Activated T-cell treated with anti-CD3 and anti-CD28 coated beads, Interleukin-2, amount 50 U/mL, for 72 hours (primary cell): Measurements from ENCODE around the gene TPSD1. TPM values are rescaled to one million over a fixed set of nuclear protein-coding genes. Genes with fewer than 3 reads are reported as not detected.
A peak's percentile ranks its signal among the peaks of the same experiment; 100 is the strongest.
"Not testable (repeated sequence)": the region's sequence is repeated elsewhere in the genome, so short reads cannot be mapped to it uniquely, and the experiment has no call there.

ENCODE experiments used
- ATAC-seq, 2 donors: fragments of 150-1000 bp; cut with Tn5 transposase; replicated peaks in 1 of 2; 2 replicates each; pipeline ENCODE4 v1.10.0; 2021; ENCODE audit warnings: moderate library complexity in 2 of 2, mild to moderate bottlenecking in 1 of 2
- DNase-seq, 2 donors: peaks; one replicate each; pipeline ENCODE4 v3.0.0; 2021 to 2022; ENCODE audit warnings: mixed read lengths in 1 of 2
- H3K27ac Mint-ChIP-seq: one replicate; pipeline ENCODE4 v1.8.0; 2022; ENCODE audit warnings: mild to moderate bottlenecking, moderate library complexity, mixed read lengths
- H3K27me3 Mint-ChIP-seq: one replicate; pipeline ENCODE4 v1.8.0; 2022; ENCODE audit warnings: low read depth, mixed read lengths
- H3K36me3 Mint-ChIP-seq, 2 donors: one replicate each; pipeline ENCODE4 v1.8.0; 2022; ENCODE audit warnings: mixed read lengths in 2 of 2, mild to moderate bottlenecking in 1 of 2; ENCODE audit not compliant: insufficient read depth in 2 of 2
- H3K4me1 Mint-ChIP-seq: one replicate; pipeline ENCODE4 v1.8.0; 2022; ENCODE audit warnings: low read depth, mixed read lengths
- H3K4me3 Mint-ChIP-seq, 2 donors: one replicate each; pipeline ENCODE4 v1.8.0; 2022; ENCODE audit warnings: mild to moderate bottlenecking in 2 of 2, mixed read lengths in 2 of 2, moderate library complexity in 2 of 2
- H3K9me3 Mint-ChIP-seq, 2 donors: one replicate each; pipeline ENCODE4 v1.8.0; 2022; ENCODE audit warnings: mixed read lengths in 2 of 2
- total RNA-seq, 2 donors: library from RNA; stranded (reverse); gene quantifications; one replicate each; pipeline ENCODE4 v1.2.3, GENCODE V29; 2022

The TPSD1 gene
- total RNA-seq, 2 donors from 2014 or later: not detected

DNA sequence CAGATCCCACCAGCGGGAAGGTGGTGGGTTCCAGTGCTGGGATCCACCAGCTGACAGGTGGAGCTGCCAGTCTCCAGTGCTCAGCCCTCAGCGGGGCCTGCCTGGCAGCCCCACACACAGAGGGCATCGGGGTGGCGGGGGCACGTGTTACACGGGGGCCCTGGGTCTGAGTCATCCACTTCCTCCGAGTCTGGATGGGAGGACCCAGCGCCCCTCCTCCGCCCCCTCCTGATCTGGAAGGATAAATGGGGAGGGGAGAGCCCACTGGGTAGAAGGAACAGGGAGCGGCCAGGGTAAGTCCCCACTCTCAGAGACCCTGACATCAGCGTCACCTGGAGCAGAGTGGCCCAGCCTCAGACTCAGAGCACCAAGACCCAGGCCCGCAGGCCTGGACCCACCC, 15.4 kb upstream of the TPSD1 start, which contains the start of gene TPSAB1:
TSS of gene TPSAB1 (plus strand) at position 270 of the 400 bp plus-strand sequence. CDS start 234 bp downstream, outside the sequence.
- not testable (repeated sequence) for H3K36me3 Mint-ChIP-seq, H3K9me3 Mint-ChIP-seq, H3K4me1 Mint-ChIP-seq, ATAC-seq, H3K27me3 Mint-ChIP-seq, H3K27ac Mint-ChIP-seq, DNase-seq, H3K4me3 Mint-ChIP-seq

DNA sequence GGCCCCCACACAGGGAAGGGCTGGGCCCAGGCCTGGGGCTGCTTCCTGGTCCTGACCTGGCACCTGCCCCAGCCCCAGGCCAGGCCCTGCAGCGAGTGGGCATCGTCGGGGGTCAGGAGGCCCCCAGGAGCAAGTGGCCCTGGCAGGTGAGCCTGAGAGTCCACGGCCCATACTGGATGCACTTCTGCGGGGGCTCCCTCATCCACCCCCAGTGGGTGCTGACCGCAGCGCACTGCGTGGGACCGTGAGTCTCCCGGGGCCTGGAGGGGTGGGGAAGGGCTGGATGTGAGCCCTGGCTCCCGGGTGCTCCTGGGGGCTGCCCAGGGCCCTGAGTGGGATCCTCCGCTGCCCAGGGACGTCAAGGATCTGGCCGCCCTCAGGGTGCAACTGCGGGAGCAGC, 14.8 kb upstream of the TPSD1 start:
- not testable (repeated sequence) for H3K4me3 Mint-ChIP-seq, H3K36me3 Mint-ChIP-seq, H3K4me1 Mint-ChIP-seq, DNase-seq, H3K27ac Mint-ChIP-seq, H3K9me3 Mint-ChIP-seq, ATAC-seq
- peaks cover 16% of the 10 kb centered on the region for H3K27me3 Mint-ChIP-seq

DNA sequence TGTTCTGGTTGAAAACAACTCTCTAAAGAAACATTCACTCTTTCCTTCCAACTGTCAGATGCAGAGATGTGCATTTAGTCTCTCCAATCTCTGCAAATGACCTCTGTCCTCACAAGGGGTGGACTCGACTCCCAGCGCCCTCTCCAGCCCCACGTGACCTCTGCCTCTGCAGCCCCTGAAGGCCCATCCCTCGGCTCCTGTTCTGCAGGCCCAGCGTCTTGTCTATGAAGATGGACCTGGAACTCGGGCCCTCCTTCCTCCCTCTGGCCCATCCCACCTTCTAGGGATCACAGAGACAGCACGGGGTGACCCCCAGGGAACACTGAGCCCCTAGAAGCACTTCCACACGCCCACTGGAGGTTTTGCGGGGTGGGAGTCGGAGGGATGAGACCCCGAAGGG, 12.5 kb upstream of the TPSD1 start:
- H3K4me3 Mint-ChIP-seq, H3K4me1 Mint-ChIP-seq, DNase-seq, H3K9me3 Mint-ChIP-seq, H3K27ac Mint-ChIP-seq, H3K36me3 Mint-ChIP-seq, ATAC-seq: not testable (repeated sequence)
- peaks cover 26% of the 10 kb centered on the region for H3K27me3 Mint-ChIP-seq

DNA sequence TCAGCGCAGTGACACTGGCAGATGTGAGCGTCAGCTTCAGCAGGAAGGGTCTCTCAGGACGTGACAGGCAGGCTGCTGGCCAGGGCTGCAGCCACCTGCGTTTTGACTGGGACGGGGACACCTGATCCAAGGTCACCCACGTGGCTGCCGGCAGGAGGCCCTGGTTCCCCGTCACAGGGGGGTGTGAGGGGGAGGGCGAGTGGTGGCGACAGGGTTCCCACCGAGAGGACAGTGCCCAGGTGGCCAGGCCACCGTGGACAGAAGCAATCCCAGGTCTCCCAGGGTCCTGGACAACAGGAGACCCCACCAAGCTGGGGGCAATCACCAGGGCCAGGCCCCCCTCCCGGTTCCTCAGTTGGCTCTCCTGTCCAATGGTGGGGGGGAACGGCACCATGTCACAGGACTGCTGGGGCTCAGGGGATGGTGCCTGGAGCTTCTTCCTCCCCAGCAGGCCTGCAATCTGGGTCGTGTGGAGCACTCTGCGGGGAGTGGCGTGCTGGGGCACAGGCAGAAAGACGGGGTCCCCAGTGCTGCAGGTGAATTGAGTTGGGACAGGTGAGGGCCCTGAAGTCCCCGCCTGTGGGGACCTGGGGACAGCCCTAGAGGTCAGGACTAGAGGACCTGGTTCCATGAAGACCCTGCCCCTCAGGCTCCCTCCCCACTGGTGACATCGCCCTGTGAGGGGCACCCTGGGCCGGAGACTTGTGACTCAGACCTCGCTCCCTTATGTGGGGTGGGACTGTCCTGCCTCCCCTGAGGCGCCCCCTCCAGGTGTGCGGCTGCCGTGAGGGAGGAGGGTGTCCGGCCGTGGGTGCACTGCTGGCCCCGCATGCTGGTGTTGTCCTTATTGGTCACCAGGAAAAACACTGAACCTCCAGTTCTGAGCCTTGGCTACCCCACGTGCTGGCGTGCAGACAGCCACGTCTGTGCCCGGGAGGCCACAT, 11.7 kb upstream of the TPSD1 start:
- not testable (repeated sequence) for ATAC-seq, H3K4me3 Mint-ChIP-seq, H3K27ac Mint-ChIP-seq

DNA sequence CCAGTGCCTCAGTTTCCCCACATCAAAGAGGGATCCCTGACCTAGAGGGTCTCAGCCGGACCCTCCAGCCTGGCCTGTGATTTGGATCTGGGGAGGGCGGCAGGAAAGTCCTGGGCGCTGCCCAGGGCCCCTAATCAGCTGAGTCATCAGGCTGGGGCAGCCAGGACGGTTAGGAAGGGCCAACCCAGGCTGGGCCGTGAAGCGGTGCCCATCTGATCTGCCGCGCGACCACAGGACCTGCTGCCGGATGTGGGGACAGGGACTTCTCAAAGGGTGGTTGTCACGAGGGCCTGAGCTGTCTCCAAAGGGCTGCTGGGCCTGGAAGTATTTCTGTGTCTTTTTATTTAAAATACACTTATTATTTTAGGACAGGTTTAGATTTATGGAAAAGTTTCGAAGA, 11.0 kb upstream of the TPSD1 start:
- peaks cover 24% of the 10 kb centered on the region for H3K27me3 Mint-ChIP-seq
- DNase-seq (peak; percentile 12 to 14), ATAC-seq (peak; percentile 40 to 48)
- no peak overlapping the region for H3K27ac Mint-ChIP-seq
- H3K36me3 Mint-ChIP-seq: no peaks in the 10 kb centered on the region
- no peak overlapping the region for H3K4me3 Mint-ChIP-seq
- H3K9me3 Mint-ChIP-seq: no peaks in the 10 kb centered on the region
- no peaks in the 10 kb centered on the region for H3K4me1 Mint-ChIP-seq

More for the DNA sequence above, 11.7 kb upstream of the TPSD1 start:
- peaks cover 24% of the 10 kb centered on the region for H3K27me3 Mint-ChIP-seq
- DNase-seq, H3K9me3 Mint-ChIP-seq, H3K36me3 Mint-ChIP-seq, H3K4me1 Mint-ChIP-seq: not testable (repeated sequence)

DNA sequence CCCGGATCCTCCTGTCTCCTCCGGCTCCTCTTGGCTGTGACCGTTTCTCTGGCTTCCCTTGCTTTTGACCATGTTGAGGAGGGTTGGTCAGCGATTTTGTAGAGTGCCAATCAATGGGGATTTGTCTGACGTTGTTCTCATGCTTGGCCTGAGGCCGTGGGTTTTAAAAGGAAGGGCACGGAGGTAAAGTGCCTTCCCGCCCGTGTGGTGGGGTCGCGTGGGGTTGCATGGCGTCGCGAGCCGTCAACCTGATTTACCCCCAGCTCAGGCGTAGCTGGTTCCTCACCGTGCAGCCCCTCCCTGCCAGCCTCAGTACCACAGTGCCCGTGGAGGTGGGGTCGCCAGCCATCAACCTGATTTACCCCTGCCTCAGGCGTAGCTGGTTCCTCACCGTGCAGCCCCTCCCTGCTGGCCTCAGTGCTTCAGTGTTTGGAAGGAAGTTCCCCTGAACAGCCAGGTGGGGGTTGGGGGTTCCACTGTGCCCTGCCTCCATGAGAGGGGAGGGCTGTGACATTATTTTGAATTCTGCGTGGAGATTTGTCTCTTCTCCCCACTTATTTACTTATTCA, 10.3 kb upstream of the TPSD1 start:
- ATAC-seq (no peak), DNase-seq (no peak)
- no peaks in the 10 kb centered on the region for H3K4me1 Mint-ChIP-seq
- no peak overlapping the region for H3K4me3 Mint-ChIP-seq
- H3K27me3 Mint-ChIP-seq: peaks cover 24% of the 10 kb centered on the region
- no peaks in the 10 kb centered on the region for H3K36me3 Mint-ChIP-seq
- no peak overlapping the region for H3K27ac Mint-ChIP-seq
- H3K9me3 Mint-ChIP-seq: no peaks in the 10 kb centered on the region

DNA sequence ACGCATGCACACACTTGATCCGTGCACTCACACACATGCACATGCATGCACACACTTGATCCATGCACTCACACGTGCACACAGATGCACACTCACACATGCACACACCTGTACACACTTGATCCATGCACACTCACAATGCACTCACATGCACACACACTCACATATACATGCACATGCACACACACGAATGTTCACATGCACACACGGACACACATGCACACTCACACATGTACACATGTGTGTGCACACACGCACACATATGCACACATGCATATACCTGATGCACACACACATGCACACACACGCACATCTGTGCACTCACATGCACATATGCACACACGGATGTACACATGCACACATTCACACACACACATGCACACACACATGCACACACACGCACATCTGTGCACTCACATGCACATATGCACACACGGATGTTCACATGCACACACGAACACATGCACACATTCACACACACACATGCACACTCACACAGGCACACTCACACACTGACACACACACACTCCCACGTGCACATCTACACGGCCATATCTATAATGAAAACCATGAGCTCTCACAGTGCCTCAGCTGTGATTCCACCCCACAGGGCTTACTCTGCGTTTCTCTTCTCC, 7.8 kb upstream of the TPSD1 start:
- H3K27me3 Mint-ChIP-seq: peaks cover 24% of the 10 kb centered on the region
- not testable (repeated sequence) for H3K4me1 Mint-ChIP-seq, H3K36me3 Mint-ChIP-seq

DNA sequence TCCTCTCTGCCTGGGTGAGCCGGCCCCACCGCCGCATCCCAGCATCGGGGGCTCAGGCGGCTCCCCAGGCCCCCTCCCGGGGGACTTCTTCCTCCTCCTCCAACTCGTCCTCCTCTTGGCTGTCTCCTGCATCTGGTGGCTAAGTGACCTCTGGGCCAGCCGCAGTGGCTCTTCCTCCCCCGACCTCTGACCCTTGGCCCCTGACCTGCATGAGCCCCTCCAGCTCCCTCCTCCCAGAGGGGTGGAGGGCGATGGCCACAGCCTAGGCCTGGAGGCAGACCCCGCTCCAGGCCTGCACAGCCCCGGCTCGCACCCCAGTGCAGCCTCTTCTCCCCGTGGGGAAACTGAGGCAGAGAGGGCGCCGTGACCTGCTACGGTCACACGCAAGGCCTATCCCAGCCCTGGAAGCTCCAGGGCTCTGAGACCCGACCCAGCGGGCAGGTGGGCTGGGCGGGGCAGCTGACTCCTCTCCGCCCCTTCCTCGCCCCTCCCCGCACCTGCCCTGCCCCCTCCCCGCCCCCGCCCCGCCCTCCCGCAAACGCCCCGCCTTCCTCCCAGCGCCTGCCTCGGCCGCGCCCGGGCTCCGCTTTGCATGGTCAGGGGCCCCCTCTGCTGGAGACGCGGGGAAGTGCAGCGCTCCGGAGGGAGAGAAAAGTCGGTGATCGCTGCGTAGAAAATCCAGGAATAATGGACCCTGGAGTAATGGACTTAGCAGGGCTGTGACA, 6.7 kb upstream of the TPSD1 start:
- not testable (repeated sequence) for DNase-seq, H3K27ac Mint-ChIP-seq, H3K9me3 Mint-ChIP-seq, H3K4me3 Mint-ChIP-seq, H3K4me1 Mint-ChIP-seq, H3K36me3 Mint-ChIP-seq
- ATAC-seq: peak; percentile 62 to 64
- peaks cover 24% of the 10 kb centered on the region for H3K27me3 Mint-ChIP-seq

More for the DNA sequence above, 7.8 kb upstream of the TPSD1 start:
- ATAC-seq, H3K9me3 Mint-ChIP-seq, H3K4me3 Mint-ChIP-seq, DNase-seq, H3K27ac Mint-ChIP-seq: not testable (repeated sequence)

DNA sequence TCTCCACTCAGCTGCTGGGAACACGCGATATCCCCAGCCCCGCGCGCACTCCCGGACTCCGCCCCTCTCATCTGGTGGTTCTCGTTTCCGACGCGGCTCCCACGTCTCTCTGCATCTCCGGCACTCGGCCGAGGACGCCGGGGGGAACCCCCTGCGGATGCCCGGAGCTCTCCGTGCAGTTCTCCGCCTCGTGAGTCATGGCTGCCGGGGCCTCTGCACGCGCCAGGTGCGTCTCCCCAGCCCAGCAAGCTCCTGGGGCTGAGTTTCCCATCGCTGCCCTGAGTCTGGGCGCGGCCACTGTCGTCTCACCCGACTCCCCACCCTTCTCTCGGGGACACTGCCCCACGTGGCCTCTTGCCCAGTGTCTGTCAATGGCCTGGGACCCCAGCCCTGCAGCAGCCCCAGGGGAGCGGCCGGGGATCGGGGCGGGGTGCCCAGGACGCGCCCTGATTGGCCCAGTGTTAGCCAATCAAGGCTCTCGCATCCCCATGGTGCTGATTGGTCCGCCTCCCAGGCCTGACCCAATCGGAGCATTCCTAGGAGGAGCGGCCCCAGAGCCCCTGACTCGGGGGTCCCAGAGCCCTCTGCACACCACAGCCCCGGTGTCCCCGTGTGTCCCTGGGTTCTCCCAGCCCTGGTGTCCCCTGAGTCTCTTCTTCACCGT, 2.0 kb upstream of the TPSD1 start:
- H3K36me3 Mint-ChIP-seq, H3K27ac Mint-ChIP-seq, H3K9me3 Mint-ChIP-seq, H3K4me1 Mint-ChIP-seq, H3K4me3 Mint-ChIP-seq, H3K27me3 Mint-ChIP-seq, DNase-seq: not testable (repeated sequence)
- ATAC-seq: peak; percentile 51 to 73

DNA sequence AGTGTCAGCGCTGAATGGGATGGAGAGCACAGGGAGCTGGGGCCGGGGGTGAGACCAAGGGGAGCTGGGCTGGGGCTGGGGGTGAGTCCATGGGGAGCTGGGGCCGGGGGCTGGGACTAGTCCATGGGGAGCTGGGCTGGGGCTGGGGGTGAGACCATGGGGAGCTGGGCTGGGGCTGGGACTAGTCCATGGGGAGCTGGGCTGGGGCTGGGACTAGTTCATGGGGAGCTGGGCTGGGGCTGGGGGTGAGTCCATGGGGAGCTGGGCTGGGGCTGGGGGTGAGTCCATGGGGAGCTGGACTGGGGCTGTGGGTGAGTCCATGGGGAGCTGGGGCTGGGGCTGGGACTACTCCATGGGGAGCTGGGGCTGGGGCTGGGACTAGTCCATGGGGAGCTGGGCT, 1.0 kb upstream of the TPSD1 start:
- not testable (repeated sequence) for DNase-seq, H3K27me3 Mint-ChIP-seq, H3K36me3 Mint-ChIP-seq, ATAC-seq, H3K9me3 Mint-ChIP-seq, H3K4me3 Mint-ChIP-seq, H3K27ac Mint-ChIP-seq, H3K4me1 Mint-ChIP-seq

DNA sequence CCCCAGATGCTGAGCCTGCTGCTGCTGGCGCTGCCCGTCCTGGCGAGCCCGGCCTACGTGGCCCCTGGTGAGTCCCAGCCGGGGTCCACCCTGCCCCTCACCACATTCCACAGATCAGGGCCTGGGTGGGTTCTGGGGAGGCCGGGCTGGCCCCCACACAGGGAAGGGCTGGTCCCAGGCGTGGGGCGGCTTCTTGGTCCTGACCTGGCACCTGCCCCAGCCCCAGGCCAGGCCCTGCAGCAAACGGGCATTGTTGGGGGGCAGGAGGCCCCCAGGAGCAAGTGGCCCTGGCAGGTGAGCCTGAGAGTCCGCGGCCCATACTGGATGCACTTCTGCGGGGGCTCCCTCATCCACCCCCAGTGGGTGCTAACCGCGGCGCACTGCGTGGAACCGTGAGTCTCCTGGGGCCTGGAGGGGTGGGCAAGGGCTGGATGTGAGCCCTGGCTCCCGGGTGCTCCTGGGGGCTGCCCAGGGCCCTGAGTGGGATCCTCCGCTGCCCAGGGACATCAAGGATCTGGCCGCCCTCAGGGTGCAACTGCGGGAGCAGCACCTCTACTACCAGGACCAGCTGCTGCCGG, 516 bp downstream of the TPSD1 start:
- ATAC-seq, H3K4me3 Mint-ChIP-seq, H3K4me1 Mint-ChIP-seq, H3K36me3 Mint-ChIP-seq, H3K27me3 Mint-ChIP-seq, DNase-seq, H3K27ac Mint-ChIP-seq, H3K9me3 Mint-ChIP-seq: not testable (repeated sequence)

DNA sequence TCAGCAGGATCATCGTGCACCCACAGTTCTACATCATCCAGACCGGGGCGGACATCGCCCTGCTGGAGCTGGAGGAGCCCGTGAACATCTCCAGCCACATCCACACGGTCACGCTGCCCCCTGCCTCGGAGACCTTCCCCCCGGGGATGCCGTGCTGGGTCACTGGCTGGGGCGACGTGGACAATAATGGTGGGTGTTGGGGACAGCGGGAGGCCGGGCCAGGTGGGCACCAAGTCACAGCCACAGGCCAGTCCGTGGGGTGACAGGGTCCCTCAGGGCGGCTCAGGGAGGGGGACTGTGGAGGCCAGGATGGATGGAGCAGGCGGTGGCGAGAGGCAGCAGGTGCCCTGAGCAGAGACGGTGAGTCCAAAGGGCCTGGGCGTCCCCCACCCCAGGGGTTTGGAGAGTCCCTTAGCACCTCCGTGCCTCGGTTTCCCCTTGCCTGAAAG, 1.0 kb downstream of the TPSD1 start:
- Mint-ChIP-seq H3K27me3 (peaks cover 9% of the 10 kb centered on the region), H3K27ac (no peak overlapping the region), H3K9me3 (no peaks in the 10 kb centered on the region), H3K36me3 (no peaks in the 10 kb centered on the region), H3K4me3 (no peak overlapping the region), H3K4me1 (peaks cover 4% of the 10 kb centered on the region)
- ATAC-seq: no peak
- no peak for DNase-seq
